Endothelial cell of umbilical vein (primary cell): Measurements from ENCODE around the gene SMC4. TPM values are rescaled to one million over a fixed set of nuclear protein-coding genes. Genes with fewer than 3 reads are reported as not detected.

Source experiments
- BruUV-seq: library from RNA; stranded (reverse); fragments of 400-500 nt; replicated peaks from 2 replicates; lab custom pipeline; 2021; lab: Mats Ljungman, UMichigan
- CTCF ChIA-PET: fragments of 300-600, 350-600 bp; sonication (Branson Sonifier 250); formaldehyde crosslinking; loops from one replicate; lab custom pipeline; 2021; ENCODE audit warnings: antibody characterized with exemption, inconsistent platforms; lab: Charles Lee
- POLR2A ChIA-PET: fragments of 300-600, 350-600 bp; sonication (Branson Sonifier 250); formaldehyde crosslinking; loops from one replicate; lab custom pipeline; 2021; ENCODE audit warnings: antibody characterized with exemption, inconsistent platforms; lab: Charles Lee
- DNase-seq: peaks from one replicate; pipeline ENCODE4 v3.0.0-alpha.2; 2011; ENCODE audit warnings: low read depth, low spot score
- FAIRE-seq: peaks from 2 replicates; lab custom pipeline; 2011; peaks lifted over from hg19 to GRCh38; lab: Jason Lieb, UNC
- H2AFZ ChIP-seq: 2 replicates; pipeline ENCODE4 v1.6.0; 2012; ENCODE audit warnings: low read depth, low read length, control low read depth, inconsistent platforms
- H3K27ac ChIP-seq: 2 replicates; pipeline ENCODE4 v1.5.1; 2011; ENCODE audit warnings: low read depth, mild to moderate bottlenecking, control low read depth, low read length, moderate library complexity; ENCODE audit not compliant: insufficient read depth
- H3K27me3 ChIP-seq, 2 experiments: 2 replicates each; pipeline versions ENCODE4 v1.6.0 to v1.6.1; 2011; ENCODE audit warnings: low read length in 2 of 2, mixed read lengths in 1 of 2; ENCODE audit not compliant: control insufficient read depth in 2 of 2, insufficient read depth in 2 of 2
- H3K36me3 ChIP-seq, 2 experiments: 2 replicates in 1 of 2; 3 replicates in 1 of 2; pipeline ENCODE4 v1.5.1; 2011; ENCODE audit warnings: low read length in 2 of 2, mild to moderate bottlenecking in 1 of 2, moderate library complexity in 1 of 2; ENCODE audit not compliant: control insufficient read depth in 2 of 2, insufficient read depth in 2 of 2; ENCODE audit errors: extremely low read depth in 1 of 2
- H3K4me1 ChIP-seq: 3 replicates; pipeline ENCODE4 v1.5.1; 2011; ENCODE audit warnings: mild to moderate bottlenecking, low read length; ENCODE audit not compliant: control insufficient read depth, insufficient read depth; ENCODE audit errors: extremely low read depth
- H3K4me2 ChIP-seq: 2 replicates; pipeline ENCODE4 v1.6.1; 2011; ENCODE audit warnings: low read length, control low read depth, mixed read lengths; ENCODE audit not compliant: insufficient read depth
- H3K4me3 ChIP-seq, 3 experiments: fragments of 200-600 bp in 1 of 3; sonication (generic), shearing (Covaris generic) in 1 of 3; replicated peaks in 1 of 3; 2 replicates each; pipeline ENCODE4 v1.5.1; 2011 to 2016; ENCODE audit warnings: control low read depth in 3 of 3, low read length in 3 of 3, mild to moderate bottlenecking in 2 of 3, inconsistent platforms in 1 of 3, low read depth in 1 of 3, moderate library complexity in 1 of 3; ENCODE audit not compliant: insufficient read depth in 1 of 3
- H3K79me2 ChIP-seq: 2 replicates; pipeline ENCODE4 v1.6.0; 2012; ENCODE audit warnings: low read length, inconsistent platforms; ENCODE audit not compliant: control insufficient read depth, insufficient read depth
- H3K9ac ChIP-seq: replicated peaks from 2 replicates; pipeline ENCODE3; 2011; ENCODE audit warnings: low read length, control low read depth; ENCODE audit not compliant: insufficient read depth; ENCODE audit errors: extremely low read depth
- H3K9me1 ChIP-seq: replicated peaks from 3 replicates; pipeline ENCODE4 v1.6.0; 2011; ENCODE audit warnings: mild to moderate bottlenecking, low read length; ENCODE audit not compliant: control insufficient read depth, insufficient read depth; ENCODE audit errors: extremely low read depth
- H3K9me3 ChIP-seq: replicated peaks from 2 replicates; pipeline ENCODE4 v1.5.1; 2012; ENCODE audit warnings: low read length, inconsistent platforms; ENCODE audit not compliant: control insufficient read depth, insufficient read depth
- H4K20me1 ChIP-seq: replicated peaks from 2 replicates; pipeline ENCODE3; 2011; ENCODE audit warnings: mild to moderate bottlenecking, low read length; ENCODE audit not compliant: control insufficient read depth, insufficient read depth; ENCODE audit errors: extremely low read depth
- CTCF ChIP-seq, 2 donors: IDR thresholded peaks; 1 replicate in 1 of 2; 2 replicates in 1 of 2; pipeline ENCODE4 v1.5.1; 2011; ENCODE audit warnings: low read length in 2 of 2, mild to moderate bottlenecking in 2 of 2, moderate library complexity in 2 of 2, control low read depth in 1 of 2, inconsistent platforms in 1 of 2, low read depth in 1 of 2; ENCODE audit not compliant: insufficient read depth in 1 of 2; ENCODE audit errors: extremely low read depth in 1 of 2
- EZH2 ChIP-seq: IDR thresholded peaks from 2 replicates; pipeline ENCODE4 v1.6.1; 2012; ENCODE audit warnings: borderline replicate concordance, low read depth, mild to moderate bottlenecking, moderate library complexity, low read length, inconsistent platforms; ENCODE audit not compliant: severe bottlenecking
- FOS ChIP-seq: IDR thresholded peaks from 2 replicates; pipeline ENCODE4 v1.6.1; 2011; ENCODE audit warnings: mild to moderate bottlenecking, low read length, moderate library complexity, borderline replicate concordance; ENCODE audit not compliant: insufficient read depth
- GATA2 ChIP-seq: IDR thresholded peaks from 2 replicates; pipeline ENCODE4 v1.7.0; 2011; ENCODE audit warnings: low read depth, mild to moderate bottlenecking, moderate library complexity, mixed read lengths, low read length; ENCODE audit not compliant: insufficient read length, insufficient read depth
- JUN ChIP-seq: IDR thresholded peaks from 2 replicates; pipeline ENCODE4 v1.6.1; 2011; ENCODE audit warnings: borderline replicate concordance, low read depth; ENCODE audit not compliant: insufficient read length, insufficient read depth
- MAX ChIP-seq: IDR thresholded peaks from 2 replicates; pipeline ENCODE4 v1.6.1; 2011; ENCODE audit not compliant: insufficient read depth, insufficient read length
- MYC ChIP-seq: IDR thresholded peaks from one replicate; pipeline ENCODE4 v1.6.1; 2011; ENCODE audit warnings: mild to moderate bottlenecking, low read depth, low read length
- POLR2A ChIP-seq: IDR thresholded peaks from 2 replicates; pipeline ENCODE4 v1.6.1; 2012; ENCODE audit warnings: low read depth, mild to moderate bottlenecking, control low read depth, low read length
- POLR2AphosphoS5 ChIP-seq: IDR thresholded peaks from 2 replicates; pipeline ENCODE4 v1.6.1; 2012; ENCODE audit warnings: low read depth, mild to moderate bottlenecking, control low read depth, low read length, moderate library complexity; ENCODE audit not compliant: insufficient read depth
- dilution Hi-C: fragments of 300-500 bp; cut with MboI; formaldehyde crosslinking; loops from one replicate; pipeline ENCODE4 v1.15.0; 2019; ENCODE audit warnings: low sequenced_read_pairs; ENCODE audit not compliant: extremely low pct_ligation_motif_present
- intact Hi-C: fragments of 100-400 bp; cut with micrococcal nuclease; formaldehyde crosslinking; loops from one replicate; pipeline ENCODE4 v1.10.0; 2022
- polyA plus RNA-seq, 4 experiments: library from polyadenylated mRNA; depleted of rRNA in 3 of 4; stranded (reverse) in 3 of 4; unstranded in 1 of 4; fragments of >200 nt; gene quantifications; 2 replicates each; pipeline versions ENCODE4 v1.2.1 to v1.2.3, GENCODE V29; 2011 to 2012; ENCODE audit warnings: missing spikeins in 1 of 4
- total RNA-seq: library from RNA; stranded (reverse); gene quantifications from 2 replicates; pipeline ENCODE4 v1.2.3, GENCODE V29; 2021

The SMC4 gene
- total and polyA plus RNA-seq, 2 donors (not counting 3 experiments of a cell fraction or from before 2014, with no cell fraction given) = 32.1 to 153 TPM

GRCh38 chr3:160435095-160435494 lies 35.6 kb downstream of the SMC4 start:
- no peaks in the 10 kb centered on the region for H3K9me3 ChIP-seq
- no peaks in the 10 kb centered on the region for H3K9me1 ChIP-seq
- TF ChIP-seq GATA2 (no peak), MYC (no peak), FOS (no peak), EZH2 (no peak), POLR2A (no peak), MAX (no peak), JUN (no peak)
- H2AFZ ChIP-seq = no peak overlapping the region
- DNase-seq = no peak
- H3K4me2 ChIP-seq = no peak overlapping the region
- H3K4me3 ChIP-seq = no peak overlapping the region
- no TSS peak for BruUV-seq
- no peaks in the 10 kb centered on the region for H4K20me1 ChIP-seq
- no peaks in the 10 kb centered on the region for H3K27me3 ChIP-seq
- H3K27ac ChIP-seq = no peak overlapping the region
- no peak for FAIRE-seq
- H3K79me2 ChIP-seq = peaks cover 74% of the 10 kb centered on the region
- peaks cover 5 to 36% of the 10 kb centered on the region in 2 experiments for H3K36me3 ChIP-seq
- dilution Hi-C loops (no loop called here), intact Hi-C loops (no loop called here)
- H3K9ac ChIP-seq = no peak overlapping the region
- POLR2A ChIA-PET = interaction anchor here (0.6 to 0.9 kb wide), 2 partner anchors 15 to 60 kb away, joined by 4 read pairs; partner anchors contain the start of gene TRIM59
- no peaks in the 10 kb centered on the region for H3K4me1 ChIP-seq
- CTCF ChIA-PET = interaction anchor here (0.7 to 2.0 kb wide), 5 partner anchors 10 to 25 kb away, joined by 3 to 6 read pairs (median 5); no protein-coding TSS in a partner anchor

- dilution Hi-C loops = no loop called here
- POLR2A ChIA-PET = no interaction called here
- H3K36me3 ChIP-seq = peaks cover 5 to 33% of the 10 kb centered on the region in 2 experiments
Observed at GRCh38 chr3:160435747-160436146, 36.3 kb downstream of the SMC4 start.

More at GRCh38 chr3:160435747-160436146, 36.3 kb downstream of the SMC4 start:
- no peaks in the 10 kb centered on the region for H4K20me1 ChIP-seq
- H3K9ac ChIP-seq = no peak overlapping the region
- peaks cover 77% of the 10 kb centered on the region for H3K79me2 ChIP-seq
- H3K4me1 ChIP-seq = no peaks in the 10 kb centered on the region
- BruUV-seq = no TSS peak
- no peaks in the 10 kb centered on the region for H3K9me1 ChIP-seq
- no peaks in the 10 kb centered on the region for H3K9me3 ChIP-seq
- FAIRE-seq = no peak
- H3K27ac ChIP-seq = no peak overlapping the region
- no peak overlapping the region for H3K4me2 ChIP-seq
- no peak for DNase-seq
- H3K27me3 ChIP-seq = no peaks in the 10 kb centered on the region
- TF ChIP-seq EZH2 (no peak), MYC (no peak), CTCF (IDR thresholded peaks at IDR 0.05; ENCODE audit: extremely low read depth in 1 of 2, insufficient read depth in 1 of 2, low read depth in 1 of 2, low read length in 2 of 2) (no peak), POLR2AphosphoS5 (no peak), MAX (no peak), GATA2 (no peak), POLR2A (no peak), JUN (no peak), FOS (no peak)
- no peak overlapping the region for H2AFZ ChIP-seq
- intact Hi-C loops = loop anchor here (2.0 kb wide), 1 partner anchor 17 kb away; no protein-coding TSS in a partner anchor
- CTCF ChIA-PET = interaction anchor here (0.7 to 2.0 kb wide), 3 partner anchors 9 to 23 kb away, joined by 3 to 6 read pairs (median 5); no protein-coding TSS in a partner anchor
- H3K4me3 ChIP-seq = no peak overlapping the region
